ENCODE data around the gene CRACDL.

- TF ChIP-seq CTCF (IDR thresholded peaks at IDR 0.05) = no peak
- TF ChIP-seq POLR2A (IDR thresholded peaks at IDR 0.05) = no peak
- no peak for TF ChIP-seq POLR2AphosphoS5 (IDR thresholded peaks at IDR 0.05)
- no peak for TF ChIP-seq EP300 (IDR thresholded peaks at IDR 0.05)
Observed at GRCh38 chr2:98826856-98827255, 109.2 kb downstream of the CRACDL start.

Data from gastroesophageal sphincter (tissue), 3 donors.